ENCODE measurements around the gene ARAP3.

DNA sequence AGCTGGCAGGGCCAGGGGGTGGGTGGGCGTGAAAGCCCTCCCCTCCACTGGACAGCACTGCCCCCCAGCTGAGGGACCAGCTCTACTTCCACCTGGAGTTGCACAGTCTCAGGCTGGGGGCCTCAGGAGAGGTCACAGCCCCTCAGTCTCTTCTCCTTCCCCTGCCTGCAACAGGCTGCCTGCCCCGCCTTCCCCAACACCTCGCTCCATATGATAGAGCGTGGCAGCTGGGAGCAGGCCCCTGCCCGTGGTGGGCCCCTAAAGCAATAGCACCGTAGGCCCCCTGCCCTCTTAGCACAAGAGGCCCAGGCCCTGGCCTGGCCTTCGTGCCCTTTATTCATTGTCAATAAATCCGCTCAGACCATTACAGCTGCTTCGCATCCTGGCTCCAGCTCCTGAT, 41.3 kb downstream of the ARAP3 start:
- TF ChIP-seq, protein P1, sequence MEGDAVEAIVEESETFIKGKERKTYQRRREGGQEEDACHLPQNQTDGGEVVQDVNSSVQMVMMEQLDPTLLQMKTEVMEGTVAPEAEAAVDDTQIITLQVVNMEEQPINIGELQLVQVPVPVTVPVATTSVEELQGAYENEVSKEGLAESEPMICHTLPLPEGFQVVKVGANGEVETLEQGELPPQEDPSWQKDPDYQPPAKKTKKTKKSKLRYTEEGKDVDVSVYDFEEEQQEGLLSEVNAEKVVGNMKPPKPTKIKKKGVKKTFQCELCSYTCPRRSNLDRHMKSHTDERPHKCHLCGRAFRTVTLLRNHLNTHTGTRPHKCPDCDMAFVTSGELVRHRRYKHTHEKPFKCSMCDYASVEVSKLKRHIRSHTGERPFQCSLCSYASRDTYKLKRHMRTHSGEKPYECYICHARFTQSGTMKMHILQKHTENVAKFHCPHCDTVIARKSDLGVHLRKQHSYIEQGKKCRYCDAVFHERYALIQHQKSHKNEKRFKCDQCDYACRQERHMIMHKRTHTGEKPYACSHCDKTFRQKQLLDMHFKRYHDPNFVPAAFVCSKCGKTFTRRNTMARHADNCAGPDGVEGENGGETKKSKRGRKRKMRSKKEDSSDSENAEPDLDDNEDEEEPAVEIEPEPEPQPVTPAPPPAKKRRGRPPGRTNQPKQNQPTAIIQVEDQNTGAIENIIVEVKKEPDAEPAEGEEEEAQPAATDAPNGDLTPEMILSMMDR (IDR thresholded peaks at IDR 0.05 in 2 of 3, conservative IDR thresholded peaks at IDR 0.05 in 1 of 3; ENCODE audit: borderline replicate concordance in 1 of 3, insufficient read depth in 1 of 3, low read depth in 2 of 3, low read length in 2 of 3) = no peak
- TF ChIP-seq POLR2A (IDR thresholded peaks at IDR 0.05; ENCODE audit: borderline replicate concordance, extremely low read depth, insufficient read depth, insufficient read length) (no peak), POLR2AphosphoS5 (IDR thresholded peaks at IDR 0.05; ENCODE audit: low read depth, low read length) (no peak), ZNF274 (IDR thresholded peaks at IDR 0.05; ENCODE audit: low read depth, low read length) (no peak), SP1 (IDR thresholded peaks at IDR 0.05; ENCODE audit: low read depth) (no peak), EZH2 (IDR thresholded peaks at IDR 0.05) (no peak), FOSL1 (IDR thresholded peaks at IDR 0.05; ENCODE audit: low read depth) (no peak), EZH2phosphoT487 (IDR thresholded peaks at IDR 0.05; ENCODE audit: borderline replicate concordance) (no peak), YY1 (IDR thresholded peaks at IDR 0.05; ENCODE audit: extremely low read depth, insufficient replicate concordance, low read depth, low read length) (no peak), SIN3A (IDR thresholded peaks at IDR 0.05; ENCODE audit: low read depth) (no peak), JUND (IDR thresholded peaks at IDR 0.05) (no peak)
- TF ChIP-seq, protein P2, sequence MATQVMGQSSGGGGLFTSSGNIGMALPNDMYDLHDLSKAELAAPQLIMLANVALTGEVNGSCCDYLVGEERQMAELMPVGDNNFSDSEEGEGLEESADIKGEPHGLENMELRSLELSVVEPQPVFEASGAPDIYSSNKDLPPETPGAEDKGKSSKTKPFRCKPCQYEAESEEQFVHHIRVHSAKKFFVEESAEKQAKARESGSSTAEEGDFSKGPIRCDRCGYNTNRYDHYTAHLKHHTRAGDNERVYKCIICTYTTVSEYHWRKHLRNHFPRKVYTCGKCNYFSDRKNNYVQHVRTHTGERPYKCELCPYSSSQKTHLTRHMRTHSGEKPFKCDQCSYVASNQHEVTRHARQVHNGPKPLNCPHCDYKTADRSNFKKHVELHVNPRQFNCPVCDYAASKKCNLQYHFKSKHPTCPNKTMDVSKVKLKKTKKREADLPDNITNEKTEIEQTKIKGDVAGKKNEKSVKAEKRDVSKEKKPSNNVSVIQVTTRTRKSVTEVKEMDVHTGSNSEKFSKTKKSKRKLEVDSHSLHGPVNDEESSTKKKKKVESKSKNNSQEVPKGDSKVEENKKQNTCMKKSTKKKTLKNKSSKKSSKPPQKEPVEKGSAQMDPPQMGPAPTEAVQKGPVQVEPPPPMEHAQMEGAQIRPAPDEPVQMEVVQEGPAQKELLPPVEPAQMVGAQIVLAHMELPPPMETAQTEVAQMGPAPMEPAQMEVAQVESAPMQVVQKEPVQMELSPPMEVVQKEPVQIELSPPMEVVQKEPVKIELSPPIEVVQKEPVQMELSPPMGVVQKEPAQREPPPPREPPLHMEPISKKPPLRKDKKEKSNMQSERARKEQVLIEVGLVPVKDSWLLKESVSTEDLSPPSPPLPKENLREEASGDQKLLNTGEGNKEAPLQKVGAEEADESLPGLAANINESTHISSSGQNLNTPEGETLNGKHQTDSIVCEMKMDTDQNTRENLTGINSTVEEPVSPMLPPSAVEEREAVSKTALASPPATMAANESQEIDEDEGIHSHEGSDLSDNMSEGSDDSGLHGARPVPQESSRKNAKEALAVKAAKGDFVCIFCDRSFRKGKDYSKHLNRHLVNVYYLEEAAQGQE (IDR thresholded peaks at IDR 0.05; ENCODE audit: low read depth) = no peak
- TF ChIP-seq, protein P3, sequence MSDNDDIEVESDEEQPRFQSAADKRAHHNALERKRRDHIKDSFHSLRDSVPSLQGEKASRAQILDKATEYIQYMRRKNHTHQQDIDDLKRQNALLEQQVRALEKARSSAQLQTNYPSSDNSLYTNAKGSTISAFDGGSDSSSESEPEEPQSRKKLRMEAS (IDR thresholded peaks at IDR 0.05) = no peak
- TF ChIP-seq, protein P4, sequence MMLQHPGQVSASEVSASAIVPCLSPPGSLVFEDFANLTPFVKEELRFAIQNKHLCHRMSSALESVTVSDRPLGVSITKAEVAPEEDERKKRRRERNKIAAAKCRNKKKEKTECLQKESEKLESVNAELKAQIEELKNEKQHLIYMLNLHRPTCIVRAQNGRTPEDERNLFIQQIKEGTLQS (IDR thresholded peaks at IDR 0.05) = no peak
